ENCODE measurements around the gene MYB. TPM values are rescaled to one million over a fixed set of nuclear protein-coding genes. Genes with fewer than 3 reads are reported as not detected.
A peak's percentile ranks its signal among the peaks of the same experiment; 100 is the strongest.

The MYB gene
- total and polyA plus RNA-seq, 5 donors from 2014 or later, result 1.4 to 17.4 (median 4.6) TPM

DNA sequence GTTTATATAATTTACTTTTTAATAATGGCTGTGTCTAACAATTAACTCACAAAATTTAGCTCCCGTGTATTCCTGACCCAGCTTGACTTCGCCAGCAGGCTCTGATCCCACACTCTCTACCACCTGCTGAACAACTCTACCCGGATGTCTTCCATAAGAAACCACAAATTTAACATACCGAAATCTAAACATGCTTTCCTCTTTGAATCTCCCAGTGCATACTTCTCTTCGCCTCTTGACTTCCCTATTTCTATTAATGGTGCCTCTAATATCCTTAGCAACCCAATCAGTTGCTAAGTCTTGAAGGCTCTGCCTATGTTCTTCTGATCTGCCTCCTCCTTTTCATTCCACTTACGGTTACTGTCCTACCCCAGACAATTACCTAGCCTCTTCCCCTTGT, 4.6 kb upstream of the MYB start:
- no peak overlapping the region for H3K4me3 ChIP-seq (ENCODE audit: low read depth, low read length)
- Mint-ChIP-seq H3K9me3 (no peaks in the 10 kb centered on the region), H3K36me3 (no peaks in the 10 kb centered on the region), H3K4me3 (no peak overlapping the region), H3K27ac (peak overlapping the region in 1 of 3 donors; percentile 50), H3K4me1 (peaks cover 5 to 22% (median 12%) of the 10 kb centered on the region in 4 donors), H3K27me3 (no peaks in the 10 kb centered on the region)
- ATAC-seq (ENCODE audit: low read depth in 2 of 2) (no peak), DNase-seq (no peak)
- H3K36me3 ChIP-seq (ENCODE audit: control insufficient read depth, insufficient read depth, low read length), result no peaks in the 10 kb centered on the region
- no peaks in the 10 kb centered on the region for H3K27me3 ChIP-seq (ENCODE audit: control insufficient read depth, insufficient read depth, low read length)
- H3K27ac ChIP-seq (ENCODE audit: insufficient read depth, low read length, poor library complexity, severe bottlenecking), result no peak overlapping the region
- peaks cover 8% of the 10 kb centered on the region for H3K4me1 ChIP-seq (ENCODE audit: control insufficient read depth, insufficient read depth, low read length, poor library complexity, severe bottlenecking)
- H3K9me3 ChIP-seq (ENCODE audit: control insufficient read depth in 2 of 2, low read length in 2 of 2), result no peaks in the 10 kb centered on the region

DNA sequence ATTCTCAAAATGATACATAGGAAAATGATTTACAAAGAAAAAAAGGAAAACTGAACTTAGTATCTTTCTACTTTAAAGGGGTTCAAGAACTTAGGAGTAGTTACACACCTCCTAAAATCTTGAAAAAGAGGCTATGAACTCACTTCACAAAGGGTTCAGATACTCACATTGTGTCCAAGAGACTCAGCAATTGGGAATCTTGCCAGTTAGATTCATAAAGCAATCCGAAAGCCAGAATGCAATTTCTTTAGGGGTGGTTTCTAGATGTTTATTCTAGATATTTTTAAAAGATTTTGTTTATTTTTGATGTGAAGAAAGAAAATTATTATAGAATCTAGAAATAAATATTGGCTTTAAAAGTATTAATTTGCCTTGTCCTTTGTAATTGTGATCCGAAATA, 1.7 kb upstream of the MYB start:
- Mint-ChIP-seq H3K36me3 (no peaks in the 10 kb centered on the region), H3K27me3 (no peaks in the 10 kb centered on the region), H3K4me3 (peak overlapping the region in 3 of 4 donors; percentile 91 to 96 (median 94)), H3K4me1 (peaks cover 11 to 22% (median 18%) of the 10 kb centered on the region in 4 donors), H3K27ac (peak overlapping the region in 1 of 3 donors; percentile 79), H3K9me3 (no peaks in the 10 kb centered on the region)
- DNase-seq, result no peak
- Histone ChIP-seq H3K9me3 (ENCODE audit: control insufficient read depth in 2 of 2, low read length in 2 of 2) (no peaks in the 10 kb centered on the region), H3K27me3 (ENCODE audit: control insufficient read depth, insufficient read depth, low read length) (no peaks in the 10 kb centered on the region), H3K36me3 (ENCODE audit: control insufficient read depth, insufficient read depth, low read length) (no peaks in the 10 kb centered on the region), H3K27ac (ENCODE audit: insufficient read depth, low read length, poor library complexity, severe bottlenecking) (peak overlapping the region; percentile 76), H3K4me1 (ENCODE audit: control insufficient read depth, insufficient read depth, low read length, poor library complexity, severe bottlenecking) (peaks cover 29% of the 10 kb centered on the region), H3K4me3 (ENCODE audit: low read depth, low read length) (no peak overlapping the region)
- no peak for ATAC-seq (ENCODE audit: low read depth in 2 of 2)

DNA sequence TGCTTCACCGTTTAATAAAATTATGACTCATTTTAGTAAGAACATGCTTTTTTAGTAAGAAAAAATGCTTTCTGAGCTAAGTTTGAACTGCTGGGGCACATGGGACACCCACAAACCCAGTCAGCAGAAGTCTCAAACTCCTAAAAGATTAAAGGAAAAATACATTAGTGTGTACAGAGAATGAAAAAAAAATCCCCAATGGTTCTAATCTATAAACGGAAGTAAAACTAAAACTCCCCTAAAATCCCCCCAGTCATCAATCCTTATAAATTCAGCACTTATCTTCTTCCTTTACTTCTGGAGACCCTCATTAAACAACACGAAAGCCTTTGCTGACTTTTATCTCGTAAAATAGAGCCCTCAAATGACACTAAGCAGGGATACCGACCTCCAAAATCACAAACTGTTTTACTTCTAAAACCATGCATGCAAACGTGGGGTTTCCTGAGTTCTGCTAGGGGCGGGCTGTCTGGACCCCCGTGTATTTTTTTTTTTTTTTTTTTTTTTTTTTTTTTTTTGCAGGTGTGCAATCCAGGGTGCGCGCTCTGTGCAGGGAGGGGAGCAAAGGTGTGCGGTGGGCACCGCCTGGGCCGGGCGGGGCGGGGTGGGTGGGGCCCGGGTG, 1.1 kb upstream of the MYB start:
- H3K4me1 Mint-ChIP-seq, result peaks cover 11 to 24% (median 16%) of the 10 kb centered on the region in 4 donors
- peaks cover 30% of the 10 kb centered on the region for H3K4me1 ChIP-seq (ENCODE audit: control insufficient read depth, insufficient read depth, low read length, poor library complexity, severe bottlenecking)
- H3K4me3 ChIP-seq (ENCODE audit: low read depth, low read length), result peak overlapping the region; percentile 67
- no peaks in the 10 kb centered on the region for H3K27me3 ChIP-seq (ENCODE audit: control insufficient read depth, insufficient read depth, low read length)
- H3K36me3 Mint-ChIP-seq, result no peaks in the 10 kb centered on the region
- H3K36me3 ChIP-seq (ENCODE audit: control insufficient read depth, insufficient read depth, low read length), result no peaks in the 10 kb centered on the region
- H3K27me3 Mint-ChIP-seq, result no peaks in the 10 kb centered on the region
- DNase-seq (peak in 2 of 3 donors; percentile 9 to 50), ATAC-seq (ENCODE audit: low read depth in 2 of 2) (no peak)
- H3K9me3 ChIP-seq (ENCODE audit: control insufficient read depth in 2 of 2, low read length in 2 of 2), result no peaks in the 10 kb centered on the region
- peak overlapping the region; percentile 90 to 96 (median 94) for H3K4me3 Mint-ChIP-seq
- peak overlapping the region; percentile 76 for H3K27ac ChIP-seq (ENCODE audit: insufficient read depth, low read length, poor library complexity, severe bottlenecking)
- H3K9me3 Mint-ChIP-seq, result no peaks in the 10 kb centered on the region
- peak overlapping the region; percentile 56 to 91 (median 79) for H3K27ac Mint-ChIP-seq

DNA sequence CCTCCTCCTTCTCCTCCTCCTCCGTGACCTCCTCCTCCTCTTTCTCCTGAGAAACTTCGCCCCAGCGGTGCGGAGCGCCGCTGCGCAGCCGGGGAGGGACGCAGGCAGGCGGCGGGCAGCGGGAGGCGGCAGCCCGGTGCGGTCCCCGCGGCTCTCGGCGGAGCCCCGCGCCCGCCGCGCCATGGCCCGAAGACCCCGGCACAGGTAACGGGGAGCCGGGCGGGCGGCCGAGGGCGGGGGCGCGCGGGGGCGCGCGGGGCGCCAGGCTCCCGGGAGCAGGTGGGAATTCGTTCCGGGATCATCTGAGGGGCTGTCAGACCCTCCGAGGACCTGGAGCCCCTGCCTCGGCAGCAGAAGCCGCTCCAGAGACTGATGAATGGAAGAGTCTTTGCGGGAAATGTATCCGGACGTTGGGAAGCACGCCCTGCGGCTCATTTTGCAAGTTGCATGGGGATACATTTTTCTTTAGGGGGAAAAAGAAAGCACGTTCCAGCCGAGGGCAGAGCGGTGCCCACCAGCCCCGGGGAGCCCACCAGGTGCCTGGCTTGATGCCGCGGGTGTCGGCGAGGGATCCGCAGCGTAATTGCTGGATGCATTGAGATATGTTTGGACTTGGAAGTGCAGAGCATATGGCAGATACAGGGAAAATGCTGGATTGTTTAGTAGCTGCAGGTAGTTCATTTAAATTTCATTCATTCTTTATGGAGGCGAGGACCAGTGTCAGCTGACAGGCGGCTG, 394 bp downstream of the MYB start:
- ATAC-seq (ENCODE audit: low read depth in 2 of 2), result no peak

DNA sequence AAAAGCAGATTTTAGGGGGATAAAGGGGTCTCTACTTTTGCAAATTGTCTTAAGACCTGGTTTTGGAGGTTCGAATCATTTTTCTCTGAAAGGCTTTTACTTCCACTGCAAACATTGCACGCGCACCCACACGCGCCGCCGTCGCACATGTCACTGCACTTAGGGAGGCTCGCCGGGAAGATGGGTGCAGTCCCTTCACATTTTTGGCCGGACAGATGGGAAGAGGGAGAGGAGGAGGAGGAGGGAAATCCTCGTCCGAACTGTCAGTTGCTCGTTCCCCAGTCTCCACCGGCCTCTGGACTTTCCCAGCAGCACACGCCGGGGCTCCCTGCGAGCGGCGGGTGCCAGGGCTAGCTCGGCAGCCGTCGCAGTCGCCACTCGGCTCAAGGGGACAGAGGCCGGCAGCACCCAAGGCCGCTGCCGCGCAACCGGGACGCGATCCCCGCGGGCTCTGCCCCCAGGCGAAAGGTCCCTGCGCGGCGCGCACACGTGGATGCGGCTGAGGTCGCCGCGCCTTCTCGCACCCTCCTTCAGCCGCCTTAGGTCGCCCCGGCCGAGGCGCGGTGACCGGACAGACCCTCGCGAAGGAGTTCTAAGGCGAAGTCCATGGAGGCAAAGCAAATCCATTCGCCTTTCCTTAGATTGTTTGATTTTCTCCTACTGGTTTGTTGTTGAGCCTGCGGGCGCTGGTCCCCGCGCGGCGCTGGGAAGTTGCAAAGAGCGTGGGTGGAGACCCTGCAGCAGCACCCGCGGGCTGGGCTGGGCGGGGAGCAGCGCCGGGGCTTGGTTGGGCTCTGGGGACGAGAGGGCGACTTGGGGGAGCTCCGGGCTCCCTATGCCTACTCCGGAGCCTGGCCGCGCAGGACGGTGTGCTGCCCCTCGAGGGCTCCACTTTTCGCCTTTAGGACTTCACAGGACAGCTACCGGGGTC, 1.2 kb downstream of the MYB start:
- H3K4me3 ChIP-seq (ENCODE audit: low read depth, low read length), result peak overlapping the region; percentile 96
- peak overlapping the region; percentile 93 to 97 (median 95) for H3K4me3 Mint-ChIP-seq
- peak in 1 of 2 donors; percentile 3 for ATAC-seq (ENCODE audit: low read depth in 2 of 2)

More for the DNA sequence above, 394 bp downstream of the MYB start:
- H3K4me1 ChIP-seq (ENCODE audit: control insufficient read depth, insufficient read depth, low read length, poor library complexity, severe bottlenecking), result peaks cover 30% of the 10 kb centered on the region
- peaks cover 11 to 39% (median 22%) of the 10 kb centered on the region in 4 donors for H3K4me1 Mint-ChIP-seq
- peaks cover 8% of the 10 kb centered on the region for H3K36me3 Mint-ChIP-seq
- no peaks in the 10 kb centered on the region for H3K9me3 ChIP-seq (ENCODE audit: control insufficient read depth in 2 of 2, low read length in 2 of 2)
- H3K4me3 ChIP-seq (ENCODE audit: low read depth, low read length), result peak overlapping the region; percentile 96
- peak overlapping the region; percentile 93 to 97 (median 95) for H3K4me3 Mint-ChIP-seq
- no peaks in the 10 kb centered on the region for H3K27me3 ChIP-seq (ENCODE audit: control insufficient read depth, insufficient read depth, low read length)
- DNase-seq, result peak in 1 of 3 donors; percentile 6
- H3K27ac ChIP-seq (ENCODE audit: insufficient read depth, low read length, poor library complexity, severe bottlenecking), result peak overlapping the region; percentile 45
- H3K27me3 Mint-ChIP-seq, result no peaks in the 10 kb centered on the region
- H3K9me3 Mint-ChIP-seq, result no peaks in the 10 kb centered on the region
- H3K36me3 ChIP-seq (ENCODE audit: control insufficient read depth, insufficient read depth, low read length), result no peaks in the 10 kb centered on the region
- H3K27ac Mint-ChIP-seq, result peak overlapping the region; percentile 81 to 95 (median 90)

DNA sequence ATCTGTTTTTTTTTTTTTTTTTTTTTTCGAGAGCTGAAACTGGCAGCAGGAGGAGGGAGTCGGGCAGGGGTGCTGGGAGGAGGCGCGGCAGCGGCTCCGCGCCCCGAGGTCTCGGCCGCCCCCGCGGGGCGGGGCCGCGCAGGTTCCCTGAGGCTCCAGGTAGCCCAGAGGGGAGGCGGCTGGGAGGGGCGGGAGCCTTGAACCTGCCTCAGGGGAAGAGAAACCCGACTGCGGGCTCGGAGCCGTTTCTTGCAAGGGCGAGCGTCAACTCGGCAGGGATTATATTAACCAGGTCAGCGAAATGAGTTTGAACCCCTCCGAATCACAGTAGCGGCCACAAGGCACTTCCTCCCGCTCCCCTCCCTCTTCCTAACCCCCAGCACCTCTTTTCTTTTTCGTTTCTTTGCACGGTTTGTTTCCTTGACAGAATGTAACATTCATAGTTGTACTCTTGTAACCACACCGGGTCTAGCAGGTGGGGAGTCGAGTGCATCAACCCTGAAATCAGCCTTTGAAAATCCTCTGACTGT, 2.0 kb downstream of the MYB start:
- peak overlapping the region; percentile 70 for H3K27ac ChIP-seq (ENCODE audit: insufficient read depth, low read length, poor library complexity, severe bottlenecking)
- Mint-ChIP-seq H3K27ac (peak overlapping the region; percentile 17 to 65 (median 37)), H3K36me3 (peaks cover 8% of the 10 kb centered on the region)

More for the DNA sequence above, 1.2 kb downstream of the MYB start:
- Mint-ChIP-seq H3K4me1 (peaks cover 6 to 39% (median 22%) of the 10 kb centered on the region in 4 donors), H3K27ac (peak overlapping the region; percentile 81 to 95 (median 90)), H3K9me3 (no peaks in the 10 kb centered on the region), H3K27me3 (no peaks in the 10 kb centered on the region), H3K36me3 (peaks cover 8% of the 10 kb centered on the region)
- Histone ChIP-seq H3K27ac (ENCODE audit: insufficient read depth, low read length, poor library complexity, severe bottlenecking) (peak overlapping the region; percentile 70), H3K9me3 (ENCODE audit: control insufficient read depth in 2 of 2, low read length in 2 of 2) (no peaks in the 10 kb centered on the region), H3K4me1 (ENCODE audit: control insufficient read depth, insufficient read depth, low read length, poor library complexity, severe bottlenecking) (peaks cover 30% of the 10 kb centered on the region), H3K36me3 (ENCODE audit: control insufficient read depth, insufficient read depth, low read length) (no peaks in the 10 kb centered on the region), H3K27me3 (ENCODE audit: control insufficient read depth, insufficient read depth, low read length) (no peaks in the 10 kb centered on the region)
- DNase-seq, result peak; percentile 39 to 67 (median 46)

More for the DNA sequence above, 2.0 kb downstream of the MYB start:
- Mint-ChIP-seq H3K4me3 (peak overlapping the region; percentile 93 to 100 (median 96)), H3K4me1 (peaks cover 6 to 39% (median 23%) of the 10 kb centered on the region in 4 donors), H3K27me3 (no peaks in the 10 kb centered on the region), H3K9me3 (no peaks in the 10 kb centered on the region)
- H3K27me3 ChIP-seq (ENCODE audit: control insufficient read depth, insufficient read depth, low read length), result no peaks in the 10 kb centered on the region
- DNase-seq (peak; percentile 57 to 86 (median 72)), ATAC-seq (ENCODE audit: low read depth in 2 of 2) (peak; percentile 37 to 43)
- H3K4me3 ChIP-seq (ENCODE audit: low read depth, low read length), result peak overlapping the region; percentile 96
- no peaks in the 10 kb centered on the region for H3K36me3 ChIP-seq (ENCODE audit: control insufficient read depth, insufficient read depth, low read length)
- peaks cover 30% of the 10 kb centered on the region for H3K4me1 ChIP-seq (ENCODE audit: control insufficient read depth, insufficient read depth, low read length, poor library complexity, severe bottlenecking)
- no peaks in the 10 kb centered on the region for H3K9me3 ChIP-seq (ENCODE audit: control insufficient read depth in 2 of 2, low read length in 2 of 2)

Measured in CD4-positive, CD25-positive, alpha-beta regulatory T cell (primary cell).